Testis (tissue), 3 donors: ENCODE data around the gene ATP2A3. TPM values are rescaled to one million over a fixed set of nuclear protein-coding genes. Genes with fewer than 3 reads are reported as not detected.
A peak's percentile ranks its signal among the peaks of the same experiment; 100 is the strongest.

Experiments
- DNase-seq: peaks from one replicate; pipeline ENCODE4 v3.0.0-alpha.2; 2019
- H3K27ac ChIP-seq, 2 donors: fragments of 200-600 bp; sonication (generic); one replicate each; pipeline ENCODE4 v1.5.1; 2019
- H3K27me3 ChIP-seq: fragments of 200-600 bp; sonication (generic); one replicate; pipeline ENCODE4 v1.5.1; 2019
- H3K36me3 ChIP-seq: fragments of 200-600 bp; sonication (generic); one replicate; pipeline ENCODE4 v1.5.1; 2017; ENCODE audit warnings: low read depth; ENCODE audit errors: missing control alignments
- H3K4me1 ChIP-seq: fragments of 200-600 bp; sonication (generic); one replicate; pipeline ENCODE4 v1.5.1; 2019
- H3K4me3 ChIP-seq, 2 donors: fragments of 200-600 bp; sonication (generic); one replicate each; pipeline ENCODE4 v1.5.1; 2017 to 2019
- H3K9me3 ChIP-seq: fragments of 200-600 bp; sonication (generic); one replicate; pipeline ENCODE4 v1.5.1; 2017
- POLR2A ChIP-seq: fragments of 450-650 bp; IDR thresholded peaks from one replicate; pipeline ENCODE4 v1.6.1; 2017; ENCODE audit warnings: antibody characterized with exemption, mild to moderate bottlenecking, moderate library complexity
- WGBS, 2 donors: methylation state at CpG; one replicate each; pipeline ENCODE4 v1.1.5; 2018; 5-methylcytosine and 5-hydroxymethylcytosine counted together
- intact Hi-C: fragments of 100-400 bp; cut with DNase I; formaldehyde crosslinking; loops from one replicate; pipeline ENCODE4 v1.15.1; 2023; ENCODE audit warnings: low total_unique reads
- polyA plus RNA-seq: library from polyadenylated mRNA; stranded (reverse); fragments of 350-450 nt; fragmentation: Illumina TruSeq; extraction: RNeasy Lipid Tissue Mini Kit (QIAGEN cat#74804); gene quantifications from one replicate; pipeline ENCODE4 v1.2.3, GENCODE V29; 2014; ENCODE audit warnings: low read depth, low replicate concordance; ENCODE audit not compliant: insufficient read depth
- total RNA-seq, 2 donors: library from RNA; depleted of rRNA; stranded (reverse); fragments of >200 nt; gene quantifications; one replicate each; pipeline ENCODE4 v1.2.3, GENCODE V29; 2016
- TF ChIP-seq, protein P1 (sequence below), 3 experiments: fragments of 450-650 bp in 2 of 3; fragments of 200-600 bp in 1 of 3; sonication (generic) in 1 of 3; IDR thresholded peaks; one replicate each; pipeline ENCODE4 v1.5.1; 2016 to 2019; ENCODE audit warnings: antibody characterized with exemption in 3 of 3, mild to moderate bottlenecking in 2 of 3, moderate library complexity in 1 of 3

The ATP2A3 gene
- total and polyA plus RNA-seq, 3 donors from 2014 or later = 8.0 to 19.6 (median 8.2) TPM

DNA sequence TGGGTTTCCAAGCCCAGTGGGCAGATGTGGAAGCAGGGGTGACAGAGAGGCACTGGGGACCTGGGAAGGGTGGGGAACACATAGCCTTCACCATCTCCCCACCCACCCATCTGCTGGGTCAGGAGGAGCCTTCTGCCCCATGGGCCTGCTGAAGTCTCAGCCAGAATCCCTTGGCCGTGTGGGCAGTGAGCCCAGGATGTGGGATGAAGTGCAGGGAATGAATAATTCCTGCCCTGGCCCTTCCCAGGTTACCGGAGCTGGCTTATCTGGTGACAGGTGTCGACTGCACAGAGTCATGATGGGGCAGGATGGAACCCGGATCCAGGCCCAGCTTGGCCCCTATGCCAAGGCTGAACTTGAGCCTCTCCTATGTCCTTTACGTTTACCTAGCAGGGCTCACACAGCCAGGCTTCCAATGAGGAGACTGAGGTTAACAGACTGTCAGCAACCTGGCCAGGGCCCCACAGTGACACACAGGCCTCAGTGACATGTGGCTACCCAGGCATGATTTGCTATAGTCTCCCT is 17.5 kb downstream of the ATP2A3 start:
- Histone ChIP-seq H3K36me3 (no peaks in the 10 kb centered on the region), H3K27me3 (no peaks in the 10 kb centered on the region), H3K4me3 (no peak overlapping the region), H3K27ac (no peak overlapping the region), H3K4me1 (peaks cover 4% of the 10 kb centered on the region), H3K9me3 (no peaks in the 10 kb centered on the region)
- no peak for DNase-seq
- intact Hi-C loops = no loop called here
- TF ChIP-seq POLR2A = no peak
- TF ChIP-seq, protein P1, sequence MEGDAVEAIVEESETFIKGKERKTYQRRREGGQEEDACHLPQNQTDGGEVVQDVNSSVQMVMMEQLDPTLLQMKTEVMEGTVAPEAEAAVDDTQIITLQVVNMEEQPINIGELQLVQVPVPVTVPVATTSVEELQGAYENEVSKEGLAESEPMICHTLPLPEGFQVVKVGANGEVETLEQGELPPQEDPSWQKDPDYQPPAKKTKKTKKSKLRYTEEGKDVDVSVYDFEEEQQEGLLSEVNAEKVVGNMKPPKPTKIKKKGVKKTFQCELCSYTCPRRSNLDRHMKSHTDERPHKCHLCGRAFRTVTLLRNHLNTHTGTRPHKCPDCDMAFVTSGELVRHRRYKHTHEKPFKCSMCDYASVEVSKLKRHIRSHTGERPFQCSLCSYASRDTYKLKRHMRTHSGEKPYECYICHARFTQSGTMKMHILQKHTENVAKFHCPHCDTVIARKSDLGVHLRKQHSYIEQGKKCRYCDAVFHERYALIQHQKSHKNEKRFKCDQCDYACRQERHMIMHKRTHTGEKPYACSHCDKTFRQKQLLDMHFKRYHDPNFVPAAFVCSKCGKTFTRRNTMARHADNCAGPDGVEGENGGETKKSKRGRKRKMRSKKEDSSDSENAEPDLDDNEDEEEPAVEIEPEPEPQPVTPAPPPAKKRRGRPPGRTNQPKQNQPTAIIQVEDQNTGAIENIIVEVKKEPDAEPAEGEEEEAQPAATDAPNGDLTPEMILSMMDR (IDR thresholded peaks at IDR 0.05) = no peak
- 49 to 81% methylated on average over 4 to 5 of the region's 5 CpGs for WGBS, 2 donors

DNA sequence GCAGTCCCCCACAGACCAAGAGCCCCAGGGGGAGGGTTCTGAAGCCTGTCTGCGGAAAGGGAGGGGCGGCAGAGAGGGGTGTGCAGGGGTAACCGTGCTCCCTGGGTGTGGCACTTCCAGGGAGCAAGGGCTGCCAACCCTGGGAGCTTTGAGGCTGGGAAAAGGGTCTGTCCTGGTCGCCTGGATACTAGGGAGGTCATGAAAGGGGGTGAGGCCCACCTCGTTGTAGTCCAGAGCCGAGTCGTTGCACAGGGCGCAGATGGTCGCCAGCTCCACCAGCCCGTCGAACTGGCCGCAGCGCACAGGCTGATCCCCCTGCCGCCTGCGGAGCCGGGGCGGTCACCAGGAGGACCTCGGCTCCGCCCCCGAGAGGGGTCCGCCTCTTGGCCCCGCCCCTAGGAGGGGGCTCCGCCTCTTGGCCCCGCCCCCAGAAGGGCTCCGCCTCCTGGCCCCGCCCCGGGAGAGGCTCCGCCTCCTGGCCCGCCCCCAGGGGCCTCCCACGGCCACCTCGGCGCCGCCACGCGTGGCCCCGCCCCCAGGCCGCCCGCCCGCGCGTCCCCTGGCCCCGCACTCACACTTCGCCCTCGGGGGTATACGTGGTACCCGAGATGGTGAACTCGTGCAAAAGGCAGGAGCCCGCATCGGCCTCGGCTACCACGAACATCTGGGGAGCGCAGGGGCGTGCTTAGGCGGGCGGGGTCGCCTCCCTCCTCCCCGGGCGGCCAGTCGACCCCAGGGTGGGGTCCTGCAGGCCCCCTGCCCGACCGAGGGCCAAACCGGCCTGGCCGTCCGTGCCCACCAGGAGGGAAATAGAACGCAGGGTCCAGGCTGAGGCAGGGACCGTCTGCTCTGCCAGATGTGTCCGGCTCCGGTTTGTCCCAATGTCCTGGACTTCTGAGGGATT is 19.5 kb downstream of the ATP2A3 start:
- H3K4me3 ChIP-seq = peak overlapping the region; percentile 36 to 48

DNA sequence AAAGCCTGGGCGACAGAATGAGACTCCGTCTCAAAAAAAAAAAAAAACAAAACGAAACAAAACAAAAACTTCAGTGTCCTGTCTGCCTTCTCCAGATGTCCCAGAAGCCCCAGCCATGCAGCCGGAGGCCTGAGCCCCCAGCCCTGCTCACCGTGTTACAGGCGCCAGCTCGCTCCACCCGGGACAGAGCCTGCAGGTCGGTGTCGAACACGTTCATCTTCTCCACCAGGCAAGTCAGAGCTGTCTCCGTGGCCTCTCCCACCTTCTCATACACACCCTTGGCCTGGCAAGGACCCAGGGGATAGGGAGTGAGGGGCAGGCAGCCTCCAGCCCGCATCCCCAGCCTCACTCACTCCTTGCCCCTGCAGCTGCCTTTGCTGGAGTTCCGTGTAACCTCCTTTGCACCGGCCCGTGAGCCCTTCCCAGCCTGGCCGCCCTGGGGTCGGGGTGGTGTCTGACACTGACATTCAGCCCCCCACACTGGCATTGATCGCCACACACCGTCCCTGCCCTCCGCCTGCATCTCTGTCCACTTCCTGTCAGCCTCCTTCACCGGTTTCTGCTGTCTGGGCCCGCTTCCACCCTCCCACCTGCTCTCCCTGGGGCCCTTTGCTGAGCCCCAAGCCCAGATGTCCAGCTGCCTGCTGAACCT is 20.9 kb downstream of the ATP2A3 start:
- Histone ChIP-seq H3K4me3 (no peak overlapping the region), H3K4me1 (no peaks in the 10 kb centered on the region), H3K36me3 (no peaks in the 10 kb centered on the region), H3K9me3 (no peaks in the 10 kb centered on the region), H3K27ac (no peak overlapping the region), H3K27me3 (no peaks in the 10 kb centered on the region)
- intact Hi-C loops = no loop called here
- TF ChIP-seq, protein P1 (IDR thresholded peaks at IDR 0.05) = no peak
- no peak for TF ChIP-seq POLR2A
- no peak for DNase-seq
- WGBS, 2 donors = 93 to 94% methylated on average over 22 to 23 of the region's 23 CpGs

More for the DNA sequence above, 19.5 kb downstream of the ATP2A3 start:
- WGBS, 2 donors = 47% methylated on average over 10 to 49 of the region's 68 CpGs
- no peak overlapping the region for H3K27ac ChIP-seq
- intact Hi-C loops = no loop called here
- TF ChIP-seq, protein P1 (IDR thresholded peaks at IDR 0.05) = no peak
- TF ChIP-seq POLR2A = no peak
- H3K4me1 ChIP-seq = peaks cover 4% of the 10 kb centered on the region
- no peaks in the 10 kb centered on the region for H3K27me3 ChIP-seq
- H3K36me3 ChIP-seq = no peaks in the 10 kb centered on the region
- H3K9me3 ChIP-seq = no peaks in the 10 kb centered on the region
- DNase-seq = peak; percentile 61

DNA sequence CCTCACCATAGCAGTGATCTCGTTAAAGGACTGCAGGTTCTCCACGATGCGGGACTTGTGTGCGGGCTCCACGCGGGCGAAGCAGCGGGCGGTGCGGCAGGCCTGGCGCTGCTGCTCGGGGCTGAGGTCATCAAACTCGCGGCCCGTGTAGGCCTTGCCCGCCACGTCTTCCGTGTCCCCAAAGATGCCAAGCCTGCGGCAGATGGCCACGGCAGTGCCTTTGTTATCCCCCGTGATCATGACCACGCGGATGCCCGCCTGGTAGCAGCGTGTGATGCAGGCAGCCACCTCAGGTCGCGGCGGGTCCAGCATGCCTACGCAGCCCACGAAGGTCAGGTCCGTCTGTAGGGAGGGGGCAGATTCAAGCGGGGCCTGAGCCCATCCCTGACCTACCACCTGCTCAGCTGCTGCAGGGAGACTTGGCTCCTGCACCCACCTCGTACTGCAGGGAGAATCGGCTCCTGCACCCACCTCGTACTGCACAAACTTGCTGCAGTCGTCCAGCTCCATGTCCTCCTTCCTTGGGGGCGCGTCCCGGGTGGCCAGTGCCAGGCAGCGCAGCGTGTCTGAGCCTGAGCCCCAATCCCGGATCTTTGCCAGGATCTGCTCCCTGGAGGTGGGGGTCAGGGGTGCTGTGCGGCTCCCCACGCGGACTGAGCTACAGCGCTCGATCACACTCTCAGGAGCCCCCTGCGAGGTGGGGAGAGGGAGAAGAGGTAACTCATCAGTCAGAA is 23.1 kb downstream of the ATP2A3 start:
- H3K9me3 ChIP-seq = no peaks in the 10 kb centered on the region
- intact Hi-C loops = no loop called here
- TF ChIP-seq, protein P1 (IDR thresholded peaks at IDR 0.05) = no peak
- TF ChIP-seq POLR2A = no peak
- WGBS, 2 donors = 86 to 92% methylated on average over 11 to 48 of the region's 48 CpGs
- H3K4me3 ChIP-seq = no peak overlapping the region
- H3K36me3 ChIP-seq = no peaks in the 10 kb centered on the region
- no peak overlapping the region for H3K27ac ChIP-seq
- no peak for DNase-seq
- no peaks in the 10 kb centered on the region for H3K4me1 ChIP-seq
- H3K27me3 ChIP-seq = no peaks in the 10 kb centered on the region
